ENCODE measurements around the gene GTF3C1. TPM values are rescaled to one million over a fixed set of nuclear protein-coding genes. Genes with fewer than 3 reads are reported as not detected.
"Not testable (repeated sequence)": the region's sequence is repeated elsewhere in the genome, so short reads cannot be mapped to it uniquely, and the experiment has no call there.

Gene GTF3C1
- polyA plus RNA-seq, 6 donors from 2014 or later = 5.4 to 21.2 (median 16.2) TPM

DNA sequence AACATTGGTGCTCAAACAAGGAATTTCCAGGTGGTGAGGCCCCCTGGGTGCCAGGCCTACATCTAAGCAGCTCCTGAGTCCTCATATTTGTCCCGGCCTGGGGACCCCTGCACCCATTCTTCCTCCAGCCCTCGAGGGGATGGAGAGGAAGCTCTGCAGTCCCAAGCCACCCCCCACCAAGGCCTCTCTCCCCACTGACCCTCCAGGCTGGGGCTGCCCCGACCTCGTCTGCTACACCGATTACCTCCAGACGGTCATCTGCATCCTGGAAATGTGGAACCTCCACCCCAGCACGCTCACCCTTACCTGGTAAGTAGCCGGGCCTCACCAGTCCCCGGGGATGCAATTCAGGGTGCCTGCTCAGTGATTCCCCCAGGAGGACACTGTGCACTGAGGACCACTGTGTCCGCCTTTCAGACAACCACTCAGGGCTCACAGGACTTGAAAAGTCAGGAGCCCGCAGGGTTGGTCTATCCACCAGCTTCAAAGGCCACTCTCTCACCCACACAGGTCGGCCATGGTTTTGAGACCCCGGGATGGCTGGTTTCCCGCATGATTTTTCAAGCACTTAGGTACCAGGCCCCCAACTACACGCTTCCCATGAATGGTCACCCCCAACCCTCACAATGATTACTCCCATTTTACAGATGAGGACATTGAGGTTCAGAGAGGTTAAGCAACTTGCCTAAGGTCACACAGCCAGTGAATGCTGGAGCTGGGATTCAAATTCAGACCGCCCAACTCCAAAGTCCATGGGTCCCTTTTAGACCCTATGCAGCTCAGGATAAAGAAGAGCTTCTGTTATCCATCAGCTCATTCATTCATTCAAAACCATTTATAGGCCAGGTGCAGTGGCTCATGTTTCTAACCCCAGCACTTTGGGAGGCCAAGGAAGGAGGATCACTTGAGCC lies 115.3 kb downstream of the GTF3C1 start:
- Mint-ChIP-seq H3K27ac (peak overlapping the region in 5 of 6 donors; percentile 59 to 94 (median 76)), H3K4me1 (peaks cover 29 to 59% (median 57%) of the 10 kb centered on the region in 3 donors), H3K36me3 (peaks cover 11 to 21% of the 10 kb centered on the region in 2 donors), H3K9me3 (no peaks in the 10 kb centered on the region), H3K27me3 (no peaks in the 10 kb centered on the region), H3K4me3 (peak overlapping the region in 1 of 8 donors; percentile 40)
- DNase-seq (no peak), ATAC-seq (ENCODE audit: low read depth in 2 of 2) (no peak)

DNA sequence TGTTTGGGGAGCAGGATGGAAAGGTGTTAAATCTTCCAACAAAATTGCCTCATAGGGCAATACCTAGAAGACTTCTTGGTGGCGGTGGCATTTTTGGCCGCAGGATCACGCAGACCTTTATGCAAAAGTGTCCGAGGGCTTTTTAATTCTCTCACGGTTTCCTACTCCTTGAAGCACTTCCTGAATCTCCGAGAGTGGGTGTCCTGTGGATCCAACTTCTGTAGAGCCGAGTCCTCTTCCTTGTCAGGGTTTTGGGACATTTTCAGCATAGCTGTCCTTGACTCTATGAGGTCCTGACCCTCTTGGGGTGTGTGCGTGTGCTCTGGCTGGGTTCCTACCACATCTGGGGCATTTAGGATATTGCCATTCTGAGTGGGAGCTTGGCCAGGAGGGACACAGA lies 116.1 kb downstream of the GTF3C1 start:
- Mint-ChIP-seq H3K27ac (peak overlapping the region in 5 of 6 donors; percentile 82 to 94 (median 90)), H3K4me1 (peaks cover 29 to 64% (median 56%) of the 10 kb centered on the region in 3 donors), H3K4me3 (no peak overlapping the region), H3K27me3 (no peaks in the 10 kb centered on the region), H3K9me3 (no peaks in the 10 kb centered on the region), H3K36me3 (peaks cover 6 to 16% of the 10 kb centered on the region in 2 donors)
- ATAC-seq (ENCODE audit: low read depth in 2 of 2) = no peak
- no peak for DNase-seq

GRCh38 chr16:27433191-27433590 lies 116.5 kb downstream of the GTF3C1 start:
- H3K9me3 Mint-ChIP-seq; H3K27me3 Mint-ChIP-seq; DNase-seq; ATAC-seq (ENCODE audit: low read depth in 2 of 2): not testable (repeated sequence)
- Mint-ChIP-seq H3K27ac (peak overlapping the region; percentile 69 to 94 (median 90)), H3K4me1 (peaks cover 34 to 69% (median 60%) of the 10 kb centered on the region in 3 donors), H3K36me3 (peaks cover 6 to 16% of the 10 kb centered on the region in 2 donors), H3K4me3 (peak overlapping the region in 5 of 8 donors; percentile 5 to 73 (median 55))

DNA sequence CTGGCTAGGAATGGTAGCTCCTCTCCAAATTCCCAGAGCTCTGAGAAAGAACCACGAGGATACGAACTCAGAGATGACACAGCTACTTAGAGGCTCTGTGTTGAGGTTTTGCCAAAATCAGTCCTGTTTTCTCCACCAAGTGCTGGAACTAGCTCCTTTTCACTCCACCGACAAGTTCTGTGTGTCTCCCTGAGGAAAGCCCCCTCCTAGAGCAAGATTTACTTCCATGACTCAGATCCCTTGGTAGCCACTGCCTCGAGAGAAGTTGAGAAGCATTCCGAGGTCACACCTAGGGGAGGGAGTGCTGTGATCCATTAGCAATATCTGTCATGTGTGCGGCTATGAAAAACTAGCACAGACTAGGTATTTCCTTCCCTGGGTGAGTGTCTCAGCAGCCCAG lies 117.2 kb downstream of the GTF3C1 start:
- no peaks in the 10 kb centered on the region for H3K27me3 Mint-ChIP-seq
- peak overlapping the region; percentile 54 to 94 (median 91) for H3K27ac Mint-ChIP-seq
- no peaks in the 10 kb centered on the region for H3K9me3 Mint-ChIP-seq
- H3K4me1 Mint-ChIP-seq = peaks cover 38 to 74% (median 65%) of the 10 kb centered on the region in 3 donors
- ATAC-seq (ENCODE audit: low read depth in 2 of 2) (peak; percentile 18 to 24), DNase-seq (no peak)
- H3K36me3 Mint-ChIP-seq = peaks cover 6 to 16% of the 10 kb centered on the region in 2 donors
- H3K4me3 Mint-ChIP-seq = peak overlapping the region in 5 of 8 donors; percentile 18 to 73 (median 55)

- Mint-ChIP-seq H3K27ac (peak overlapping the region; percentile 88 to 95 (median 93)), H3K9me3 (no peaks in the 10 kb centered on the region), H3K27me3 (no peaks in the 10 kb centered on the region), H3K4me1 (peaks cover 44 to 80% (median 71%) of the 10 kb centered on the region in 3 donors), H3K36me3 (peaks cover 6 to 16% of the 10 kb centered on the region in 2 donors), H3K4me3 (peak overlapping the region in 4 of 8 donors; percentile 41 to 55 (median 50))
- DNase-seq (no peak), ATAC-seq (ENCODE audit: low read depth in 2 of 2) (peak in 1 of 2 donors; percentile 34)
These were observed 117.8 kb downstream of the GTF3C1 start for GRCh38 chr16:27431773-27432532.

DNA sequence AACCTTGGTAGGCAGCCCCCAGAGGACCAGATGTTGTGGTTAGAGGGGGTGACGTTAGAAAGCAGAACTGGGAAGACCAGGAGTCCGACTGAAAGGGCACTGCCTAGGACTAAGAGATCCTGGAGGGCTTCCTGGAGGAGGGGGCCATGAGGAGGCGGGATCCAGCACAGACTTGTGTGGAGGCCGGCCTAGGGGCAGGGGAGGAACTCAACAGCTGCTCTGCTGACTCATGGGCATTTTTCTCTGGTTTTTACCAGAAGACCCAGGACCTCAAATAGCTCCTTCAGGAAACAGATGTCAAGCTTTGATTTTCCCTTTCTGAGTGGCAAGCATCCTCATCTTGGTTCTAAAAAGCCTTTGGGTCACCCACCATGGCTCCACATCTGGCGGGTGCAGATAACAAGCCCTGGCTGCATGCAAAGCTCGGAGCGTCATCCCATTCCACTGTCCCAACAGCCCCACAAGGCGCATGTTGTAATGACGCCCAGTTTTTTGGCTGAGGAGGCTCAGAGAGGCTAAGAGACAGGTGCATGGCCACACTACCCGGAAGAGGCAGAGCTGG lies 118.7 kb downstream of the GTF3C1 start:
- no peaks in the 10 kb centered on the region for H3K9me3 Mint-ChIP-seq
- ATAC-seq (ENCODE audit: low read depth in 2 of 2) = peak; percentile 15 to 22
- peak overlapping the region in 5 of 6 donors; percentile 90 to 96 (median 94) for H3K27ac Mint-ChIP-seq
- peaks cover 11 to 14% of the 10 kb centered on the region in 2 donors for H3K36me3 Mint-ChIP-seq
- peak; percentile 52 for DNase-seq
- H3K4me1 Mint-ChIP-seq = peaks cover 54 to 85% (median 78%) of the 10 kb centered on the region in 3 donors
- H3K27me3 Mint-ChIP-seq = no peaks in the 10 kb centered on the region
- H3K4me3 Mint-ChIP-seq = peak overlapping the region in 6 of 8 donors; percentile 10 to 73 (median 38)

GRCh38 chr16:27430512-27430911 lies 119.2 kb downstream of the GTF3C1 start:
- peaks cover 8 to 14% of the 10 kb centered on the region in 2 donors for H3K36me3 Mint-ChIP-seq

GRCh38 chr16:27429981-27430441 lies 119.7 kb downstream of the GTF3C1 start:
- Mint-ChIP-seq H3K9me3 (no peaks in the 10 kb centered on the region), H3K4me3 (peak overlapping the region in 4 of 8 donors; percentile 10 to 50 (median 30)), H3K27me3 (no peaks in the 10 kb centered on the region), H3K4me1 (peaks cover 59 to 95% (median 83%) of the 10 kb centered on the region in 3 donors), H3K27ac (peak overlapping the region; percentile 66 to 96 (median 93)), H3K36me3 (peaks cover 8 to 16% of the 10 kb centered on the region in 2 donors)
- ATAC-seq (ENCODE audit: low read depth in 2 of 2) (no peak), DNase-seq (no peak)

More at GRCh38 chr16:27430512-27430911, 119.2 kb downstream of the GTF3C1 start:
- ATAC-seq (ENCODE audit: low read depth in 2 of 2) = no peak
- Mint-ChIP-seq H3K4me1 (peaks cover 56 to 90% (median 78%) of the 10 kb centered on the region in 3 donors), H3K4me3 (peak overlapping the region in 7 of 8 donors; percentile 10 to 73 (median 41)), H3K27me3 (no peaks in the 10 kb centered on the region), H3K27ac (peak overlapping the region in 5 of 6 donors; percentile 90 to 96 (median 94)), H3K9me3 (no peaks in the 10 kb centered on the region)
- DNase-seq = no peak

GRCh38 chr16:27429330-27429871 lies 120.3 kb downstream of the GTF3C1 start:
- no peak for DNase-seq
- peak overlapping the region in 4 of 6 donors; percentile 56 to 94 (median 56) for H3K27ac Mint-ChIP-seq
- peaks cover 63 to 97% (median 89%) of the 10 kb centered on the region in 3 donors for H3K4me1 Mint-ChIP-seq
- ATAC-seq (ENCODE audit: low read depth in 2 of 2) = no peak
- peaks cover 0 to 2% (median 0%) of the 10 kb centered on the region in 7 donors for H3K9me3 Mint-ChIP-seq
- no peaks in the 10 kb centered on the region for H3K27me3 Mint-ChIP-seq
- peak overlapping the region in 5 of 8 donors; percentile 23 to 64 (median 46) for H3K4me3 Mint-ChIP-seq
- H3K36me3 Mint-ChIP-seq = peaks cover 8 to 22% of the 10 kb centered on the region in 2 donors

GRCh38 chr16:27428026-27428785 lies 121.5 kb downstream of the GTF3C1 start:
- ATAC-seq (ENCODE audit: low read depth in 2 of 2) (no peak), DNase-seq (no peak)
- peak overlapping the region in 4 of 8 donors; percentile 2 to 61 (median 28) for H3K4me3 Mint-ChIP-seq
- peaks cover 8 to 30% of the 10 kb centered on the region in 2 donors for H3K36me3 Mint-ChIP-seq
- H3K27ac Mint-ChIP-seq = peak overlapping the region; percentile 69 to 94 (median 83)
- H3K27me3 Mint-ChIP-seq = no peaks in the 10 kb centered on the region
- H3K9me3 Mint-ChIP-seq = peaks cover 0 to 5% (median 0%) of the 10 kb centered on the region in 7 donors
- H3K4me1 Mint-ChIP-seq = peaks cover 65 to 96% (median 89%) of the 10 kb centered on the region in 3 donors

GRCh38 chr16:27427538-27427937 lies 122.2 kb downstream of the GTF3C1 start:
- peak overlapping the region; percentile 78 to 100 (median 98) for H3K27ac Mint-ChIP-seq
- peaks cover 0 to 12% (median 3%) of the 10 kb centered on the region in 7 donors for H3K9me3 Mint-ChIP-seq
- H3K4me3 Mint-ChIP-seq = peak overlapping the region in 4 of 8 donors; percentile 7 to 79 (median 63)
- H3K27me3 Mint-ChIP-seq = no peaks in the 10 kb centered on the region
- H3K36me3 Mint-ChIP-seq = peaks cover 4 to 27% of the 10 kb centered on the region in 2 donors
- DNase-seq (no peak), ATAC-seq (ENCODE audit: low read depth in 2 of 2) (no peak)
- H3K4me1 Mint-ChIP-seq = peaks cover 58 to 89% (median 82%) of the 10 kb centered on the region in 3 donors
